Mammary microvascular endothelial cell (primary cell): ENCODE results near the gene PPP4R3C. TPM values are rescaled to one million over a fixed set of nuclear protein-coding genes. Genes with fewer than 3 reads are reported as not detected.

Experiments
- total RNA-seq: library from RNA; depleted of rRNA; stranded (reverse); fragments of >200 nt; gene quantifications from 2 replicates; pipeline ENCODE4 v1.2.3, GENCODE V29; 2015

The PPP4R3C gene
- not detected in 2 replicates for total RNA-seq

GRCh38 chrX:27463187-27463586 is at the start of gene PPP4R3C:
PPP4R3C (minus strand) TSS chrX:27463341; CDS start chrX:27463296, 45 bp downstream.

Other genes starting within 250 kb of the PPP4R3C start
- gene DCAF8L2, start 127.0 kb upstream of the PPP4R3C start, total RNA-seq, result not detected in 2 replicates